HUES64 (cell line): ENCODE measurements around the gene RASSF4.
"Not testable (repeated sequence)": the region's sequence is repeated elsewhere in the genome, so short reads cannot be mapped to it uniquely, and the experiment has no call there.

Experiments
- H3K27ac ChIP-seq: 2 replicates; pipeline ENCODE4 v1.7.0; 2013; ENCODE audit warnings: low read depth, low read length, inconsistent platforms
- H3K27me3 ChIP-seq: 2 replicates; pipeline ENCODE4 v1.6.1; 2013; ENCODE audit warnings: mild to moderate bottlenecking, low read length; ENCODE audit not compliant: insufficient read depth
- H3K36me3 ChIP-seq: 2 replicates; pipeline ENCODE4 v1.6.1; 2013; ENCODE audit warnings: mild to moderate bottlenecking, low read length; ENCODE audit not compliant: insufficient read depth
- H3K4me1 ChIP-seq: 2 replicates; pipeline ENCODE4 v1.6.1; 2013; ENCODE audit warnings: mild to moderate bottlenecking, low read length, moderate library complexity; ENCODE audit not compliant: insufficient read depth
- H3K4me3 ChIP-seq: 2 replicates; pipeline ENCODE4 v1.5.1; 2013; ENCODE audit warnings: mild to moderate bottlenecking, low read length, moderate library complexity
- H3K9ac ChIP-seq: 2 replicates; pipeline ENCODE4 v1.6.1; 2013; ENCODE audit warnings: mild to moderate bottlenecking, low read depth, low read length
- H3K9me3 ChIP-seq: 2 replicates; pipeline ENCODE4 v1.6.1; 2013; ENCODE audit warnings: low read depth, low read length; ENCODE audit not compliant: insufficient read depth
- WGBS: fragments of 150-250, 120-280 bp; methylation state at CpG from one replicate; pipeline ENCODE4 v1.1.7; 2013; ENCODE audit warnings: missing lambda C conversion rate; 5-methylcytosine and 5-hydroxymethylcytosine counted together

RASSF4 gene

GRCh38 chr10:45004661-45005060 is 45.1 kb downstream of the RASSF4 start:
- no peaks in the 10 kb centered on the region for H3K27me3 ChIP-seq
- peaks cover 31% of the 10 kb centered on the region for H3K36me3 ChIP-seq
- no peak overlapping the region for H3K4me3 ChIP-seq
- H3K9me3 ChIP-seq = no peaks in the 10 kb centered on the region
- 95% methylated on average over 3 of the region's 3 CpGs for WGBS
- no peak overlapping the region for H3K27ac ChIP-seq
- H3K4me1 ChIP-seq = peaks cover 20% of the 10 kb centered on the region; the same call in 1 of the 2 replicates
- H3K9ac ChIP-seq = no peak overlapping the region

- Histone ChIP-seq H3K4me3 (no peak overlapping the region), H3K4me1 (peaks cover 14% of the 10 kb centered on the region; the same call in 1 of the 2 replicates), H3K9ac (no peak overlapping the region), H3K27me3 (no peaks in the 10 kb centered on the region), H3K27ac (no peak overlapping the region), H3K36me3 (peaks cover 31% of the 10 kb centered on the region), H3K9me3 (no peaks in the 10 kb centered on the region)
- 100% methylated on average over 1 of the region's 1 CpG for WGBS
Measured at GRCh38 chr10:45005284-45005683, 45.7 kb downstream of the RASSF4 start.

GRCh38 chr10:45006276-45007030 is 46.9 kb downstream of the RASSF4 start:
- no peaks in the 10 kb centered on the region for H3K9me3 ChIP-seq
- WGBS = 100% methylated on average over 3 of the region's 3 CpGs
- peaks cover 10% of the 10 kb centered on the region; the same call in 1 of the 2 replicates for H3K4me1 ChIP-seq
- no peaks in the 10 kb centered on the region for H3K27me3 ChIP-seq
- H3K27ac ChIP-seq = no peak overlapping the region
- no peak overlapping the region for H3K4me3 ChIP-seq
- no peak overlapping the region for H3K9ac ChIP-seq
- peaks cover 31% of the 10 kb centered on the region for H3K36me3 ChIP-seq

GRCh38 chr10:45008524-45009161 is 49.0 kb downstream of the RASSF4 start:
- Histone ChIP-seq H3K9me3 (no peaks in the 10 kb centered on the region), H3K27me3 (no peaks in the 10 kb centered on the region), H3K4me1 (no peaks in the 10 kb centered on the region), H3K36me3 (peaks cover 20% of the 10 kb centered on the region), H3K9ac (no peak overlapping the region), H3K4me3 (no peak overlapping the region), H3K27ac (no peak overlapping the region)
- 49% methylated on average over 7 of the region's 8 CpGs for WGBS

- H3K9ac ChIP-seq, H3K4me1 ChIP-seq, H3K27me3 ChIP-seq, H3K36me3 ChIP-seq, H3K4me3 ChIP-seq, H3K27ac ChIP-seq: not testable (repeated sequence)
- peaks cover 10% of the 10 kb centered on the region; the same call in 1 of the 2 replicates for H3K9me3 ChIP-seq
- WGBS = 88% methylated on average over 10 of the region's 10 CpGs
Measured at GRCh38 chr10:45014557-45014956, 55.0 kb downstream of the RASSF4 start.

- Histone ChIP-seq H3K27ac (no peak overlapping the region), H3K9me3 (peaks cover 10% of the 10 kb centered on the region; the same call in 1 of the 2 replicates), H3K4me1 (no peaks in the 10 kb centered on the region), H3K9ac (no peak overlapping the region), H3K27me3 (no peaks in the 10 kb centered on the region), H3K4me3 (no peak overlapping the region), H3K36me3 (no peaks in the 10 kb centered on the region)
- WGBS = 81% methylated on average over 1 of the region's 2 CpGs
Measured at GRCh38 chr10:45015590-45015989, 56.0 kb downstream of the RASSF4 start.

GRCh38 chr10:45023426-45023825 is 63.8 kb downstream of the RASSF4 start:
- Histone ChIP-seq H3K36me3 (no peaks in the 10 kb centered on the region), H3K4me1 (no peaks in the 10 kb centered on the region), H3K9ac (no peak overlapping the region), H3K4me3 (no peak overlapping the region), H3K27me3 (no peaks in the 10 kb centered on the region), H3K9me3 (no peaks in the 10 kb centered on the region), H3K27ac (no peak overlapping the region)
- WGBS = 95% methylated on average over 1 of the region's 2 CpGs

- Histone ChIP-seq H3K36me3 (no peaks in the 10 kb centered on the region), H3K9me3 (peaks cover 12% of the 10 kb centered on the region), H3K4me1 (no peaks in the 10 kb centered on the region), H3K9ac (no peak overlapping the region), H3K4me3 (no peak overlapping the region), H3K27me3 (no peaks in the 10 kb centered on the region), H3K27ac (no peak overlapping the region)
Measured at GRCh38 chr10:45034301-45034700, 74.7 kb downstream of the RASSF4 start.

- Histone ChIP-seq H3K4me1 (no peaks in the 10 kb centered on the region), H3K9me3 (0 out of 2 replicates have a peak, but pooled peaks cover 5% of the 10 kb centered on the region), H3K27ac (no peak overlapping the region), H3K4me3 (no peak overlapping the region), H3K27me3 (no peaks in the 10 kb centered on the region), H3K9ac (no peak overlapping the region), H3K36me3 (no peaks in the 10 kb centered on the region)
Measured at GRCh38 chr10:45035673-45036072, 76.1 kb downstream of the RASSF4 start.

- Histone ChIP-seq H3K9ac (no peak overlapping the region), H3K36me3 (no peaks in the 10 kb centered on the region), H3K9me3 (no peaks in the 10 kb centered on the region), H3K27ac (no peak overlapping the region), H3K4me3 (no peak overlapping the region), H3K27me3 (no peaks in the 10 kb centered on the region), H3K4me1 (peaks cover 23% of the 10 kb centered on the region)
Measured at GRCh38 chr10:45040921-45041542, 81.4 kb downstream of the RASSF4 start.

- no peak overlapping the region for H3K9ac ChIP-seq
- peak overlapping the region; percentile 57; the same call in 1 of the 2 replicates for H3K27ac ChIP-seq
- no peaks in the 10 kb centered on the region for H3K27me3 ChIP-seq
- H3K4me3 ChIP-seq = peak overlapping the region; percentile 41
- no peaks in the 10 kb centered on the region for H3K36me3 ChIP-seq
- no peaks in the 10 kb centered on the region for H3K9me3 ChIP-seq
- H3K4me1 ChIP-seq = peaks cover 23% of the 10 kb centered on the region
- 19% methylated on average over 6 of the region's 7 CpGs for WGBS
Measured at GRCh38 chr10:45044290-45044689, 84.7 kb downstream of the RASSF4 start.
